ENCODE data around the gene SCAMP2. TPM values are rescaled to one million over a fixed set of nuclear protein-coding genes. Genes with fewer than 3 reads are reported as not detected.

Gene SCAMP2
- total and polyA plus RNA-seq, 2 of the 13 experiments (the other 11 are each of a cell fraction or from before 2014, with no cell fraction given): 34.8 to 121 TPM

DNA sequence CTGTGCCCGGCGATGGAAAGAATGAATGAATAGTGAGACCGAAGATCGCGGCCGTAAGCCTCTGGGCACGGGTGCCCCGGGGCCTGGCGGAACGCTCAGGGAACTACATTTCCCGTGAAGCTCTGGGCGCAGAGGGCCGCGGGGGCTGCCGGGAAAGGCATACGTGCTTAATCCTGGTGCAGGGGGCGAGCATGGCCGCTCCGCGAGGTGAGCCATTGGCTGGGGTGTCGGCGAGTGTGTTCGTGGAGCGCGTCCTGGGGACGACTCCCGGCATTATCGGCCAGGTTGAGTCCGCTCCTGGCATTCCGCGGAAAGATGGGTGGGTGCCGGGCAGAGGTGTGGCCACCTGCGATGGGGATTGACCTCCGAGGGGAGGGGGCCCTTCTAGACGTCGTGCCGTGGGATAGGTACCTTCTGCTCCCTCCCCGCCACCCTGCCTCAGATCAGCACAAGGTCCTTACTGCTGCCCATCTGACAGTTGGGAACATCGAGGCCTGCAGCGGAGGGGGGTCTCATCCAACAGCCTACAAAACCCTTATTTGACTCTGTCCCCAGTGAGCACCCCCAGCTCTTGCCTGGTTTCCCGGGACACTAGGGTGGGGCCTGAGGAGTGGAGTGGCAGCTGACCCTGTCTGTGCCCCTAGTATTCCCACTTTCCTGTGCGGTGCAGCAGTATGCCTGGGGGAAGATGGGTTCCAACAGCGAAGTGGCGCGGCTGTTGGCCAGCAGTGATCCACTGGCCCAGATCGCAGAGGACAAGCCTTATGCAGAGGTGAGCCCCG lies 16.9 kb upstream of the SCAMP2 start, which contains the start of gene MPI (continued):
- TF ChIP-seq ESRRA (CRISPR knock-in tag; IDR thresholded peaks at IDR 0.05; ENCODE audit: low read depth): 0 out of 2 replicates have a peak, but pooled peaks have one; percentile 55
- no peak for TF ChIP-seq ZNF235 (CRISPR knock-in tag; IDR thresholded peaks at IDR 0.05; ENCODE audit: borderline replicate concordance)
- 0 out of 2 replicates have a peak, but pooled peaks have one; percentile 27 for TF ChIP-seq DNMT1 (CRISPR knock-in tag; IDR thresholded peaks at IDR 0.05)
- peak; percentile 58 for TF ChIP-seq SPEN (CRISPR knock-in tag; IDR thresholded peaks at IDR 0.05; ENCODE audit: low read depth)
- TF ChIP-seq ZNF674 (CRISPR knock-in tag; IDR thresholded peaks at IDR 0.05; ENCODE audit: low read depth): peak; percentile 73; the same call in 1 of the 2 replicates
- peak; percentile 58 for TF ChIP-seq HBP1 (CRISPR knock-in tag; IDR thresholded peaks at IDR 0.05; ENCODE audit: low read depth)
- TF ChIP-seq, protein P1, sequence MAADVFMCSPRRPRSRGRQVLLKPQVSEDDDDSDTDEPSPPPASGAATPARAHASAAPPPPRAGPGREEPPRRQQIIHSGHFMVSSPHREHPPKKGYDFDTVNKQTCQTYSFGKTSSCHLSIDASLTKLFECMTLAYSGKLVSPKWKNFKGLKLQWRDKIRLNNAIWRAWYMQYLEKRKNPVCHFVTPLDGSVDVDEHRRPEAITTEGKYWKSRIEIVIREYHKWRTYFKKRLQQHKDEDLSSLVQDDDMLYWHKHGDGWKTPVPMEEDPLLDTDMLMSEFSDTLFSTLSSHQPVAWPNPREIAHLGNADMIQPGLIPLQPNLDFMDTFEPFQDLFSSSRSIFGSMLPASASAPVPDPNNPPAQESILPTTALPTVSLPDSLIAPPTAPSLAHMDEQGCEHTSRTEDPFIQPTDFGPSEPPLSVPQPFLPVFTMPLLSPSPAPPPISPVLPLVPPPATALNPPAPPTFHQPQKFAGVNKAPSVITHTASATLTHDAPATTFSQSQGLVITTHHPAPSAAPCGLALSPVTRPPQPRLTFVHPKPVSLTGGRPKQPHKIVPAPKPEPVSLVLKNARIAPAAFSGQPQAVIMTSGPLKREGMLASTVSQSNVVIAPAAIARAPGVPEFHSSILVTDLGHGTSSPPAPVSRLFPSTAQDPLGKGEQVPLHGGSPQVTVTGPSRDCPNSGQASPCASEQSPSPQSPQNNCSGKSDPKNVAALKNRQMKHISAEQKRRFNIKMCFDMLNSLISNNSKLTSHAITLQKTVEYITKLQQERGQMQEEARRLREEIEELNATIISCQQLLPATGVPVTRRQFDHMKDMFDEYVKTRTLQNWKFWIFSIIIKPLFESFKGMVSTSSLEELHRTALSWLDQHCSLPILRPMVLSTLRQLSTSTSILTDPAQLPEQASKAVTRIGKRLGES (CRISPR knock-in tag; IDR thresholded peaks at IDR 0.05; ENCODE audit: borderline replicate concordance): 0 out of 2 replicates have a peak, but pooled peaks have one; percentile 43
- TF ChIP-seq DMAP1 (CRISPR knock-in tag; IDR thresholded peaks at IDR 0.05): peak; percentile 84
- peak; percentile 75; the same call in 1 of the 2 replicates for TF ChIP-seq MEF2D (CRISPR knock-in tag; IDR thresholded peaks at IDR 0.05)
- peak; percentile 96 for TF ChIP-seq ZFY (CRISPR knock-in tag; IDR thresholded peaks at IDR 0.05)
- peak; percentile 49; the same call in 1 of the 2 replicates for TF ChIP-seq AHR (CRISPR knock-in tag; IDR thresholded peaks at IDR 0.05)
- TF ChIP-seq ZNF816 (CRISPR knock-in tag; IDR thresholded peaks at IDR 0.05; ENCODE audit: borderline replicate concordance): peak; percentile 81; the same call in 1 of the 2 replicates
- no peak for TF ChIP-seq ZBTB37 (CRISPR knock-in tag; IDR thresholded peaks at IDR 0.05)
- TF ChIP-seq ZNF709 (CRISPR knock-in tag; IDR thresholded peaks at IDR 0.05): peak; percentile 41; the same call in 1 of the 2 replicates
- no peak for TF ChIP-seq FOXK2 (IDR thresholded peaks at IDR 0.05)
- TF ChIP-seq KLF9 (CRISPR knock-in tag; IDR thresholded peaks at IDR 0.05; ENCODE audit: low read depth): no peak
- TF ChIP-seq IKZF1 (IDR thresholded peaks at IDR 0.05): no peak
- TF ChIP-seq ZBTB38 (CRISPR knock-in tag; IDR thresholded peaks at IDR 0.05): peak; percentile 42; the same call in 1 of the 2 replicates
- peak; percentile 42; the same call in 1 of the 2 replicates for TF ChIP-seq PPARG (CRISPR knock-in tag; conservative IDR thresholded peaks at IDR 0.05)
- TF ChIP-seq NR2F1 (CRISPR knock-in tag; IDR thresholded peaks at IDR 0.05): peak in 1 of 2 experiments; percentile 26; a peak in 1 of 4 replicates
- TF ChIP-seq USF2 (IDR thresholded peaks at IDR 0.05; ENCODE audit: low read depth, low read length): no peak
- TF ChIP-seq USF2 (CRISPR knock-in tag; IDR thresholded peaks at IDR 0.05; ENCODE audit: borderline replicate concordance): no peak
- TF ChIP-seq ZNF605 (CRISPR knock-in tag; IDR thresholded peaks at IDR 0.05): 0 out of 2 replicates have a peak, but pooled peaks have one; percentile 28

Data from HepG2 (cell line).